Thoracic aorta (tissue), 2 donors: ENCODE data around the gene G6PC2. TPM values are rescaled to one million over a fixed set of nuclear protein-coding genes. Genes with fewer than 3 reads are reported as not detected.

Experiments
- ATAC-seq: fragments of 150-250 bp; one replicate; pipeline ENCODE4 v1.8.0; 2017; ENCODE audit warnings: low read depth; ENCODE audit not compliant: insufficient number of reproducible peaks, low FRiP score
- DNase-seq: peaks from one replicate; pipeline ENCODE4 v3.0.0-alpha.2; 2020; ENCODE audit warnings: low spot score
- H3K27ac ChIP-seq, 2 donors: fragments of 200-600 bp; sonication (generic); 1 replicate in 1 of 2; 2 replicates in 1 of 2; pipeline ENCODE4 v1.5.1; 2016; ENCODE audit warnings: mild to moderate bottlenecking in 2 of 2, moderate library complexity in 2 of 2
- H3K27me3 ChIP-seq: fragments of 200-600 bp; sonication (generic); replicated peaks from 2 replicates; pipeline ENCODE4 v1.6.0; 2016; ENCODE audit warnings: mild to moderate bottlenecking; ENCODE audit not compliant: insufficient read depth
- H3K36me3 ChIP-seq: fragments of 200-600 bp; sonication (generic); one replicate; pipeline ENCODE4 v1.5.1; 2016
- H3K4me1 ChIP-seq, 2 donors: fragments of 200-600 bp; sonication (generic); 1 replicate in 1 of 2; 2 replicates in 1 of 2; pipeline versions ENCODE4 v1.5.1 to v1.6.0; 2016; ENCODE audit warnings: low read depth in 2 of 2, mild to moderate bottlenecking in 1 of 2; ENCODE audit not compliant: control insufficient read depth in 1 of 2
- H3K4me3 ChIP-seq: fragments of 200-600 bp; sonication (generic); 2 replicates; pipeline ENCODE4 v1.5.1; 2016; ENCODE audit warnings: mild to moderate bottlenecking
- H3K9me3 ChIP-seq: fragments of 200-600 bp; sonication (generic); 2 replicates; pipeline ENCODE4 v1.5.1; 2016
- CTCF ChIP-seq: fragments of 200-600 bp; sonication (generic); IDR thresholded peaks from one replicate; pipeline ENCODE4 v1.5.1; 2019; ENCODE audit warnings: antibody characterized with exemption
- total RNA-seq, 2 donors: library from RNA; depleted of rRNA; stranded (reverse); fragments of >200 nt; gene quantifications; one replicate each; pipeline versions ENCODE4 v1.1.0 to v1.2.3, GENCODE V29; 2016

G6PC2 gene
- total RNA-seq, 2 donors from 2014 or later: not detected

GRCh38 chr2:168954256-168954655, 53.2 kb downstream of the G6PC2 start:
- Histone ChIP-seq H3K4me1 (no peaks in the 10 kb centered on the region), H3K4me3 (no peak overlapping the region), H3K9me3 (no peaks in the 10 kb centered on the region), H3K36me3 (no peaks in the 10 kb centered on the region), H3K27ac (no peak overlapping the region), H3K27me3 (no peaks in the 10 kb centered on the region)
- TF ChIP-seq CTCF: no peak
- DNase-seq (no peak), ATAC-seq (no peak)

DNA sequence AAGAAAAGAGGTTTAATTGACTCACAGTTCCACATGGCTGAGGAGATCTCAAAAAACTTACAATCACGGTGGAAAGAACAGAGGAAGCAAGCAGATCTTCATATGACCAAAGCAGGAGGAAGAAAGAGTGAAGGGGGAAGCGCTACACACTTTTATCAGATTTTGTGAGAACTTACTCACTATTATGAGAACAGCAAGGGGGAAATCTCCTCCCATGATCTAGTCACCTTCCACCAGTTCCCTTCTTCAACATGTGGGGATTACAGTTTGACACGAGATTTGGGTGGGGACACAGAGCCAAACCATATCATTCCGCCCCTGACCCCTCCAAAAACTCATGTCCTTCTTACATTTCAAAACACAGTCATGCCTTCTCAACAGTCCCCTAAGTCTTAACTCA, 54.2 kb downstream of the G6PC2 start:
- Histone ChIP-seq H3K9me3 (no peaks in the 10 kb centered on the region), H3K27me3 (no peaks in the 10 kb centered on the region), H3K4me1 (no peaks in the 10 kb centered on the region), H3K4me3 (no peak overlapping the region), H3K27ac (no peak overlapping the region), H3K36me3 (no peaks in the 10 kb centered on the region)
- no peak for TF ChIP-seq CTCF
- DNase-seq (no peak), ATAC-seq (no peak)

- Histone ChIP-seq H3K27me3 (no peaks in the 10 kb centered on the region), H3K36me3 (no peaks in the 10 kb centered on the region), H3K9me3 (no peaks in the 10 kb centered on the region), H3K4me3 (no peak overlapping the region), H3K27ac (no peak overlapping the region), H3K4me1 (no peaks in the 10 kb centered on the region)
- ATAC-seq: no peak
- DNase-seq: no peak
- TF ChIP-seq CTCF: no peak
These were observed 55.3 kb downstream of the G6PC2 start for GRCh38 chr2:168956392-168956791.

Other genes starting within 250 kb of the G6PC2 start
- gene NOSTRIN, start 98.7 kb upstream of the G6PC2 start, total RNA-seq: 10 to 100 TPM in 1 of 2 donors, 1 to 10 TPM in 1; 5.3 to 18.3 TPM
- gene SPC25, start 10.9 kb upstream of the G6PC2 start, total RNA-seq: 1 to 10 TPM in 1 of 2 donors, not detected in 1; 1.1 TPM
- gene ABCB11, start 130.0 kb downstream of the G6PC2 start, total RNA-seq: not detected
- gene DHRS9, start 168.3 kb downstream of the G6PC2 start, total RNA-seq: 1 to 10 TPM in 1 of 2 donors, under 1 TPM in 1; 0.95 to 4.8 TPM